Cerebellar cortex (tissue), 1 donor: ENCODE results near the gene ZNF341.
A peak's percentile ranks its signal among the peaks of the same experiment; 100 is the strongest.
"Not testable (repeated sequence)": the region's sequence is repeated elsewhere in the genome, so short reads cannot be mapped to it uniquely, and the experiment has no call there.

Experiments
- DNase-seq: peaks from one replicate; pipeline ENCODE4 v3.0.0-alpha.2; 2015; ENCODE audit warnings: low spot score

The ZNF341 gene

DNA sequence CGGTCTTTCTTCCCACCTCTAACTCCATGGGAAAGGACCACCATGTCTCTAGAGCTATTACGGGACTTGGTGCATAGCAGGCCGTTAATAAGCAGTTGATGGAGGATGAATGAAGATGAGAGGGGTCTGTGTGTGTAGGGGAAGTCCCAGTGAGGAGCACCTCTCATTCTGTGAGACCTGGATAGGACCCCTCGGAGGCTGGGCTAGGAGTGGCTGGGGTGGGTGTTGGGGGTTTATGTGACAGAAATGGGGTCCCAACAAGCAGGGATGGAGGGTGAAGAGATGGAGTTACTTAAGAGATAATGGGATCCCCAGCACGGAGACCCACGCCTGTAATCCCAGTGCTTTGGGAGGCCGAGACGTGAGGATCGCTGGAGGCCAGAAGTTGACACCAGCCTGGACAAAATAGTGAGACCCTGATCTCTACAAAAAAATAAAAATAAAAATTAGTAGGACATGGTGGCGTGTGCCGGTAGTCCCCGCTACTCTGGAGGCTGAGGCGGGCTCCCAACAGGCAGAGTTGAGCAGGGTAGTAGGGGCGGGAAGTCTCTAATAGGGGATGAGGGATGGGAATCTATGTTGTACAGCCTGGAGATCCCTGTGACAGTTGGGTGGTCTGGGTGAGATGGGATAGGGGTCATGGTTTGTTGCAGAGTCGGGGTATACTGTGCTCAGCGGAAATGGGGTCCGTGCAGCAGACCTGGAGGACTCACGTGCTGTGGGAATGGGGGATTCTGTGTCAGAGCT, 677 bp upstream of the ZNF341 start:
- DNase-seq = no peak

DNA sequence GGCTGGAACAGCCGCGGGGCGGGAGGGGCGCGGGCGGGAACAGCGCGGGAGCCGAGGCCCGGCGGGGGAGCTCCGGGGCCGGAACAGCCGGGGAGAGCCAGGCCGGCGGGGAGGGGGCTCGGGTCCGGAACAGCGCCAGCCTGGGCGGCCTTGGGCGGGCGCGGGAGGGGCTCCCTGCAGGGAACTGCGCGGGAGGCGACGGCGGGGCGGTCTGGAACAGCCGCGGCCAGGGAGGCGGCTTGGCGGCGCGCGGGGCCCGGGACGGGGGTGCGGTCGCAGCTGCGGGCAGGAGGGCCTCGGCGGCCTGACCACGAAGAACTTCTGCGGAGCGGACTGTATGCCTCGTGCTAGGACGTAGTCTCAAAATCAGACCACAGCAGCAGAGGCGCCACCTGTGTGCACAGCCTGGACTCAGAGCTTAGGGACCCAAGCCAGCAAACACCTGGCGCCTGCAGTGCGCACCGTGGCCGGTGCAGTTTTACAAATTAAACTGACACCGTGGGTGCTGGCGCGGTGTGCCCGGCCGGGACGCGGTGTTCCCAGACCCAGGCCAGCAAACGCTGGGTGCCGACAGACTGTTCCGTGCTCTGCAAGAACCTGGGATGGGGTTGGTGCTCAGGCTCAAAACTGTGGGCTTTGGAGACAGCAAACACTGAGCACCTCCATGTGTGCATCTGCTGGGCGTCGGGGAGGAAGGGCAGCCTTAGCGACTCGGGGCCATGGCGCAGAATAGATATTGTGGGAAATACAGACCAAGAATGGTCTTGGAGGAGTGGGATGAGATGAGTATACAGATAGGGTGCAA, 572 bp downstream of the ZNF341 start:
- DNase-seq = peak; percentile 62

DNA sequence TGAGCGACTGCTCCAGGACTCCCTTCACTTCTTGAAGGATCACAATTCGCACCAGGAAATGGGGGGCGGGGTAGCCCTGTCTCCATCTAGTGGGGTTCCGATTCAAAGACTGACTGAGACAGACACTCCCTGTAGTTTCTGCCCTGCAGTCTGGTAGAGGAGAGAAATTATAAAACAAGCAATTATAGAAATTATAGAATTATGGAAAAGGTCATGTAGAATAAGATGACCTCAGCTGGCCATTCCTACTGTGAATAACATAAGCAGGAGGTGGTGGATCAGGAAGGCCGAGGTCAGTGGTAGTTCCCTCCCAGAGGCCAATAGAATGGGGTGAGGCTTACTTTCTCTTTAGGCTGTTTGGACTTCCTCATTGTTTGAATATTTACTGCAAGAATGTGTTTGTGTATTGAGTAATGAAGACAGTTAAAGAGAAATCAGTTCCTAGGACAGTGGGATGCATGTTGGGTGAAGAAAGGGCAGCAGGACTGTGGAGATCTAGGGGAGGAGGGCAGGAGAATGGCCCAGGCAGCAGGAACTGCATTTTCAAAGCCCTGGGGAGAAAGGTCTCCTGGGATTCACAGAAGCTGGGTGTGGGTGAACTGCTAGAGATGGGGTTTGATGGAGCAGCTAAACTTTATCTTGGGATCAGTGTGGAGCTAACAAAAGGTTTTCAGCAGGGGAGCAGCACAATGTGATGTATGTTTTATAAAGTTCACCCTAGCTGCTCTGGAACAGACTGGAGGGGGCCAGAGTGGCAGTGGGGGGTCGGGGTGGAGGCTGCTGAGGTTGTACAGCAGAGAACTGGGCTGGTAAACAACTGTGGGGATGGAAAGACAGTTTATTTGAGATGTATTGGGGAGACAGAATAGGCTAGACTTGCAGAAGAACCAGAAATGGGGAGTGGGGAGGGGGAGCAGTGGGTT, 2.1 kb downstream of the ZNF341 start:
- peak; percentile 63 for DNase-seq

DNA sequence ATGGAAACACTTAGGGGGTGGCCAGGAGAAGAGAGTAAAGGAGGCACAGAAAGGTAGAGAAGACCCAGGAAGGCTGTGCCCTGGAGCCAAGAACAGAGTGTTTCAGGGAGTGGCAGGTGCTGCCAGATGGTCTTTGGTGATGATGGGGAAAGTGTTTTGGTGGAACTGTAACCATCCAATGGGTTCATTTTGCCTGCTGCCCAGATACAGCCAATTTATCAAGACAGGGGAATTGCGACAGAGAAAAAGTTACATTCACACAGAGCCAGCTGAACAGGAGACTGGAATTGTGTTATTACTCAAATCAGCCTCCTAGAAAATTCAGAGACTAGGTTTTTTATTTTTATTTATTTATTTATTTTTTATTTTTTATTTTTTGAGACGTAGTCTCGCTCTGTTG, 5.2 kb downstream of the ZNF341 start:
- no peak for DNase-seq

DNA sequence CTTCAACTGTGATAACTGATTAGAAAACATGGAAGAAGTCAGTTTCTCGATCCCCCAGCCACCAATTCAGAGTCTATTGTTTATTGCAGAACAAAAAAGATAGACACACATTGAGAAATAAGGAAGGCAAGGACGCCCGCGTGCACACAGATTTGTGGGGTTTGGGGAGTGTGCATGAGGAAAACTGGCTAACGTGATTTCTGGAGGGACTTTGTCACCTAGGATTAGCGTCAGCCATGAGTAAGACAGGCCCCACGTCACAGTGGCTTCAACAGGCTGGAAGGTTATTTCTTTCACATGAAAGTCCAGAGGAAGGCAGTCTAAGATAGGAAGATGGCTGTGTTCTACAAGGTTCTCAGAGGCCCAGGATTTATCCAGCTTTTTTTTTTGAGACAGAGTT, 7.7 kb downstream of the ZNF341 start:
- DNase-seq = no peak

DNA sequence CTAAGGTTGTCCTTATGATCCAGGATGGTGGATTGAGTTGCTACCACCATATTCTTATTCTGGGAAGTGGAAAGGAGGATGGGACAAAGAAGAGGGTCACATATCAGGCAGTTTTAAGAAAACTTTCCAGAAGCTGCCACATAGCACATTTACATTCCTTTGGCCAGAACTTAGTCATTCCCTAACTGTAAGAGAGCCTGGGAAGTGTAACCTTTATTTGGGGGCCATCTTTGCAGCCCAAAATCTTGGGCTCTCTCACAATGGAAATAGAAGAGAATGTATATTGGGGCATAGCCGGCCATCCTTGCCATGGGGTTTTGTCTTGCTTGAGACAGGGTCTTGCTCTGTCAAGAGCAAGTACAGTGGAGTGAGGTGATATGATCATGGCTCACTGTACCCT, 8.4 kb downstream of the ZNF341 start:
- no peak for DNase-seq

DNA sequence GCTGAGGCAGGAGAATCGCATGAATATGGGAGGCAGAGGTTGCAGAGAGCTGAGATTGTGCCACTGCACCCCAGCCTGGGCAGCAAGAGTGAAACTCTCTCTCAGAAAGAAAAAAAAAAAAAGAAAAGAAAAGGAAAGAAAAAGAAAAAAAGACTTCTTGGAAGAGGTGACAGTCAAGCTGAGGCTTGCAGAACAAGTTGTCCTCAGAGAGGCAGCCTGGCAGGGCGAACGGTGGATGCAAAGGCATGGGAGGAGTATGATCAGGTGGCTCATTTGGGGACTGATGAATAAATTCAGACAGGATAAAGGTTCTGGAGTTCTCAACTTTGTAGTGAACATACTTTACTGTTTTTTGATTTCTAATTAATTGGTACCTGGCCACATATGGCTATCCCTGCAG, 12.4 kb downstream of the ZNF341 start:
- no peak for DNase-seq

DNA sequence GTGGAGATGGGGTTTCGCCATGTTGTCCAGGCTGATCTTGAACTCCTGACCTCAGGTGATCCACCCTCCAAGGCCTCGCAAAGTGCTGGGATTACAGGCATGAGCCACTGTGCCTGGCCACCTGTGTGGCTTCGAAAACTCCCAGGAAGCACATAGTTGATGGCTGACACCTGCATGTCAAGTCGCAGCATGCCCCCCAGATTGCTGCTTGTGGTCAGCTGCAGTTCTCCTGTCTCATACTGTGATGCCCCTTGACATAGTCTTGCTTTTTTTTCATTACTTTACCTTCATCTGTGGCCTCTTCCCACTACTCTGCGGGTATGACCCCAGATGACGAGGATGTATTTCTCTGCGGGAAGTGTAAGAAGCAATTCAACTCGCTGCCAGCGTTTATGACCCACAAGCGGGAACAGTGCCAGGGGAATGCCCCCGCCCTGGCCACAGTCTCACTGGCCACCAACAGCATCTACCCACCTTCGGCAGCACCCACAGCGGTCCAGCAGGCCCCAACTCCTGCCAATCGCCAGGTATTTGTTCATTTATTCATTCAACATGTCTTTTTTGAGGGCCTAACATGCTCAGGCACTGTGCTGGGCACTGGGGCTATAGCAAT, 13.1 kb downstream of the ZNF341 start:
- DNase-seq = no peak

DNA sequence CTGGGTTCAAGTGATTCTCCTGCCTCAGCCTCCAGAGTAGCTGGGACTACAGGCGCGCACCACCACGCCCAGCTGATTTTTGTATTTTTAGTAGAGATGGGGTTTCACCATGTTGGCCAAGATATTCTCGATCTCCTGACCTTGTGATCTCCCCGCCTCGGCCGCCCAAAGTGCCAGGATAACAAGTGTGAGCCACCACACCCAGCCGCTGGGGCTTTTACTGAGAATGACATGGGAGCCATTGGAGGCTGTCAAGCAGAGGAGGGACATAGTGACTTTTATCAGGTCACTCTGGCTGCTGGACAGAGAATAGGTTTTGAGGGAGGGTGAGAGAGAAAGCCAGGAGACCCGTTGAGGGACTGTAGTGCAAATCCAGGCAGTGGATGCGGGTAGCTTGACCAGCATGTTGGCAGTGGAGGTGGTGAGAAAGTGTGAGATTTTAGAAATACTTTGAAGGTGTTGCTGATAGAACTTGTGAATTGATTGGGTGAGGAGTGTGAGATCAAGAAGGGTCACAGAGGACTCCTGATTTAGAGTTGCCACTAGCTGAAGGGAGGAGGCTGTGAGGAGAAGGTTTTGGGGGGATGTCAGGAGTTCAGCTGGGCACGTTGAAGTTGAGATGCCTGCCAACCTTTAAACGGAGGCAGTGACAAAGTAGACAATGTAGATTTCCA, 14.7 kb downstream of the ZNF341 start:
- no peak for DNase-seq

DNA sequence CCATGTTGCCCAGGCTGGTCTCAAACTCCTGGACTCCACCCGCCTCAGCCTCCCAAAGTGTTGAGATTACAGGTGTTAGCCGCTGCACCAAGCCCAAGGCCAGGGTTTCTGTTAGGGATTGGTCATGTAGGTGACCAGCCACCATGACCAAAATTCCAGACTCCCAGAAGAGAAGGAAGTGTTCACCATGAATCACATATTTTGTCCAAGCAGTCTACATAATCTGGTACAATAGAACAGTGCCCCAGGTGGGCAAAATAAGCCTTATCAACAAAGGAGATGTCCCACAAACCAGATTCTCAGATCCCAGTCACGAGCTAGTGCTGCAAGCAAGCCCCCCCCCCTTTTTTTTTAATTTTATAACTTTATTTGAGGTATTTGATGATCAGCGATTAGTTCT, 20.0 kb downstream of the ZNF341 start:
- DNase-seq = no peak

DNA sequence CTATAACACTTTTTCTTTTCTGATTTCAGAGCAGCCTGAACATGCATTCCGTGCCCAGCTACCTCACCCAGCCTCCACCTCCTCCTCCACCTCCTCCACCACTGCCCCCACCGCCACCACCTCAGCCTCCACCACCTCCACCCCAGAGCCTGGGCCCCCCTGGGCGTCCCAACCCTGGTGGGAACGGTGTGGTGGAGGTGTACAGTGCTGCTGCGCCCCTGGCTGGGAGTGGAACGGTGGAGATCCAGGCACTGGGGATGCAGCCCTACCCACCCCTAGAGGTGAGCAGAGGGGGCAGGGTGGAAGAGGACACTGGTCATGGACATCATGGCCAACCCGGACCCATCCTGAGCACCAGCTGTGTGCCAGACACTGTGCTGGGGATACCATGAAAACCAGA, 21.3 kb downstream of the ZNF341 start:
- DNase-seq = no peak

DNA sequence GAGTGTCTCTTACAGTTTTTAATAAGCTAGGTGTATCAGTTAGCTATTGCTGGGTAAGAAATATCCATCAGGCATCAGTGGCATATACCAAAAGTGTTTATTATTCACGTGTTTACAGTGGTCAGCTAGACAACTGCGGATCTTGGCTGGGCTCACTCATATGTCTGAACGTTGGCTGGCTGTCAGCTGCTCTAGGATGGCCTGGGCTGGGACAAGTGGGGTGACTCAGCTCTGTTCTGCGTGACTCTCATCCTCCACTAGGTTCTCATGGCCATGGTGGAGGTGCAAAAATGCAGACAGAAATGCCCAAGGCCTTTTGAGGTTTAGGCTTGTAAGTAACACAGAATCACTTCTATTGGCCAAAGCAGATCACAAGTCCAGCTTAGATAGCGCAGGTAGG, 22.0 kb downstream of the ZNF341 start:
- DNase-seq = no peak

DNA sequence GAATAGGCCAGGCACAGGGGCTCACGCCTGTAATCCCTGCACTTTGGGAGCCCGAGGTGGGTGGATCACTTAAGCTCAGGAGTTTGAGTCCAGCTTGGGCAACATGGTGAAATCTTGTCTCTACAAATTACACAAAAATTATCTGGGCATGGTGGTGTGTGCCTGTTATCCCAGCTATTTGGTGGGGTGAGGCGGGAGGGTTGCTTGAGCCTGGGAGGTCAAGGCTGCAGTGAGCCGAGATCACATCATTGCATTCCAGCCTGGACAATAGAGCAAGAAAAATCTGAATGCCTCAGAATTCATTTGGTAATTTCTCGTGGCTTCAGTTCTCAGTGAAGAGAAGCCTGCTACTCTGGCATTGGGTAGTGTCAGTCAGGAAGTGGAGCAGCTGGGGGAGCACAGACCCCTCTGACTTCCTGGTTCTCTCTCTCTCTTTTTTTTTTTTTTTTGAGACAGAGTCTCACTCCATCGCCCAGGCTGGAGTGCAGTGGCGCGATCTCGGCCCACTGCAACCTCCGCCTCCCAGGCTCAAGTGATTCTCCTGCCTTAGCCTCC, 24.2 kb downstream of the ZNF341 start:
- not testable (repeated sequence) for DNase-seq

DNA sequence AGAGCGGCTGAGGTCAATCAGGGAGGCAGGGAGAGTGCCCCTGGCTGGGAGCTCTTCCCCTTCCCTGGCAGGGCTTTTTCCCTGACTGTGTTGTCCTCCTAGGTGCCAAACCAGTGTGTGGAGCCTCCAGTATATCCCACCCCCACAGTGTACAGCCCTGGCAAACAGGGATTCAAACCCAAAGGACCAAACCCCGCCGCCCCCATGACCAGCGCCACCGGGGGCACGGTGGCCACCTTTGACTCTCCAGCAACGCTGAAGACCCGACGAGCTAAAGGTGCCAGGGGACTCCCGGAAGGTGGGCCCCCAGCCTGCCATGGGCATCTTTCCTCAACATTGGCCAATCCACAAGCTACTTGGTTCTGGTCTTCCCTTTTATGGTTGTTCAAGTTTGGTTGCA, 25.2 kb downstream of the ZNF341 start:
- DNase-seq = no peak

DNA sequence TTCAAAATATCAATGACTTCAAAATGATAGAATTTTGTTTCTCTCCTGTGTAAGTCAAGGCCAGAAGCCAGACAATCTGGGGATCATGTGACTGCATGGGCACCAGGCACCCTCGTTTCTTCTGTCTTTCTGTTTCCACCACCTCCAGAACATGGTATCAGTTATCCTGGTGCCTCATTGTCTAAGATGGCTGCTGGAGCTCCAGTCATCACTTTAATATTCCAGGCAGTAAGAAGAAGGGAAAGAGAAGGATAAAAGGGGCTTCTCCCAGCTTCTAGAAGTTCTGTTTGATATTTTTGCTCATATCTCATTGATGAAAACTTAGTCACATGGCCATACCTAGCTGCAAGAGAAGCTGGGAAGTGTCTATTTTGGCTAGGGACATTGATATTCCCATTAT, 25.7 kb downstream of the ZNF341 start:
- no peak for DNase-seq

DNA sequence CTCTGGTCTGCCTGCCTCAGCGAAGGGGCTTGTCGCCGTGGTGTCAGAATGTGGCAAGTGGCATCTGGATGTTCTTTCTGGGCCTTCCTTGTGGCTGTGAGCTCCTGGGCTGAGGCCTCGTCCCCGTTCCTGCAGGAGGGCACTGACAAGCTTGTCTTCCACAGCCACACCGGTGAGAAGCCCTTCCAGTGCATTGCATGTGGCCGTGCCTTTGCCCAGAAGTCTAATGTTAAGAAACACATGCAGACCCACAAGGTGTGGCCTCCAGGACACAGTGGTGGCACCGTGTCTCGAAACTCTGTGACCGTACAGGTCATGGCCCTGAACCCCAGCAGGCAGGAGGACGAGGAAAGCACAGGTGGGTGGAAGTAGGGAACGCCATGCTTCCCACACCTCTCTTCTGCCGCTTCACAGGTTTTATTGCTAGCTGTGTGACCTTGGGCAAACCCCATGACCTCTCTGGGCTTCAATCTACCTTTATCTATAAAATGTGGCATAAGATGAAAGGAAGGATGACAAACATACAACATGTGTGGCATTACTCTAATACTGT, 30.0 kb downstream of the ZNF341 start:
- DNase-seq = no peak

DNA sequence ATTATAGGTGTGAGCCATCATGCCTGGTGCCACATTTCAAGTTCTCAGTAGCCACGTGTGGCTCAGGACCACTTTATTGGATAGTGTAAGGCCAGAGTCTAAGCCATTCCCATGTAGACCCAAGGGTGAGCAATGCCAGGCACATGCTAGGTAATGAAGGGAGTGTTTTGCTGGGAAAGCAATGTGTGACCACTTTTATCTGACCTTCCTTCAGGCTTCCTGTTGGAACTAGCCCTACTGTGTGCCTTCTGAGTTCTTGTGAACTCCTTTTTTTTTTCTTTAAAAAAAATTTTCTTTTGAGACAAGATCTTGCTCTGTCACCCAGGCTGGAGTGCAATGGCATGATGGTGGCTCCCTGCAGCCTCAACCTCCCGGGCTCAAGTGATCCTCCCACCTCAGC, 33.3 kb downstream of the ZNF341 start:
- no peak for DNase-seq

DNA sequence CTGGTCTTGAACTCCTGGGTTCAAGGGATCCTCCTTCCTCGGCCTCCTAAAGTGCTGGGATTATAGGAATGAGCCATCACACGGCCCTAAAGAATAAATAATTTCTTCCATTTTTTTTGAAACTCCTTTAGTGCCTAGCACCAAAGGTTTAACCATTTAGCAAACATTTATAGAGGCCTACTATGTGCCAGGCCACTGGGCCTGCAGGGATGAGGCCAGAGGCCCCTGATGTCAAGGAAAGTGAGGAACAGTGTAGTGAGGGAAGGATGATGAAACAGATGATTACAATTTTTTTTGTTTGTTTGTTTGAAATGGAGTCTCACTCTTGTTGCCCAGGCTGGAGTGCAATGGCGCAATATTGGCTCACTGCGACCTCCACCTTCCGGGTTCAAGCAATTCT, 33.8 kb downstream of the ZNF341 start:
- DNase-seq = no peak

DNA sequence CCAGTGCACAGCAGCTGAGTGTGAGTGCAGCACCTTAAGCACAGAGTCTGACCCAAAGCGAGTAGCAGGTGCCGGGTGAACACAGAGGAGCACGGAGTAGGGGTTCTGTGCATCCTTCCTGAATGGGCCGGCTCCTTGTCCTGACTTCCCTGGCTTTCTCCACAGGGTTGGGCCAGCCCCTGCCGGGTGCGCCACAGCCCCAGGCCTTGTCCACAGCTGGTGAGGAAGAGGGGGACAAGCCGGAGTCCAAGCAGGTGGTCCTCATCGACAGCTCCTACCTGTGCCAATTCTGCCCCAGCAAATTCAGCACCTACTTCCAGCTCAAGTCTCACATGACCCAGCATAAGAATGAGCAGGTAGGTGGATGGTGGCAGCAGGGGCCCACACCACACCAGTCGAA, 34.9 kb downstream of the ZNF341 start:
- no peak for DNase-seq

DNA sequence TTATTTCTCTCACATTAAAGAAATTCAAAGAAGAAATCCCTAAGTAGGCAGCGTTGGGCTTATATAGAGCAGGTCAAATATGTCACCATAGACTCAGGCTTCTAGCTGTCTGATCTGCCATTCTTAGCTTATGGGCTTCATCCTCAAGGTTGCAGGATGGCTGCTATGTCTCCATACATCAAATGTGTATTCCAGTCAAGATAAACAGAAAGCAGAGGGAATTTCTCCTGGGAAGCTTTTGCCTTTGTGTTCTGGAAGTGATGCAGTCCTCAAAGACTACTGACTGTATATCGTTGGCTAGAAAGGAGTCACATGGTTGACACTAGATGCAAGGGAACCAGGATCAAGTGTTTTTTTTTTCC, 36.0 kb downstream of the ZNF341 start:
- no peak for DNase-seq

DNA sequence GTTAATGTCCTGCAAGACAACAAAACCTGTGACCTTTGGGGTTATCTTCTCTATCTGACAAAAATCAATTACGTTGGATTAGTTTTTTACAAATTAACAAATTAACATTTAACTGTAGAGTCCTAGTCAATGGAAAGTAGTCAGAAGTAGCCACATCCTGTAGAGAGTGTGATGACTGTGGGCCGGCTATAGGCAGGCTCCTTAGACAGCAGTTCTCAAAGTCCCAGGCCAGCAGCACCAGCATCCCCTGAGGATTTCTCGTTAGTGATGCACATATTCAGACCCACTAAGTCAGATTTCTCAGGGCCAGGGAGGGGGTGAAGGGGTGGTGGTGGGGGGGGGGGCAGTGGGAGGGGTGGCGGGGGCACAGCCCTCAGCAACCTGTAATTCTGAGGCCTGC, 37.2 kb downstream of the ZNF341 start:
- DNase-seq = no peak
